GM23338 (cell line): ENCODE measurements around the gene GCM1. TPM values are rescaled to one million over a fixed set of nuclear protein-coding genes. Genes with fewer than 3 reads are reported as not detected.
A peak's percentile ranks its signal among the peaks of the same experiment; 100 is the strongest.

Source experiments
- ATAC-seq: fragments of 200-7000 bp; cut with Tn5 transposase; 3 replicates; pipeline ENCODE4 v1.9.1; 2020
- DNase-seq: peaks from one replicate; pipeline ENCODE4 v3.0.0-alpha.2; 2015; ENCODE audit warnings: low spot score
- H2AFZ ChIP-seq: fragments of 200-600 bp; sonication (generic); 2 replicates; pipeline ENCODE4 v1.8.0; 2016; ENCODE audit warnings: antibody characterized with exemption, mild to moderate bottlenecking, moderate library complexity
- H3F3A ChIP-seq: fragments of 200-600 bp; sonication (generic); replicated peaks from 2 replicates; pipeline ENCODE4 v1.8.0; 2017; ENCODE audit warnings: antibody characterized with exemption, mixed run types, low read depth
- H3K27ac ChIP-seq: fragments of 200-600 bp; sonication (generic); 2 replicates; pipeline ENCODE4 v1.6.1; 2016; ENCODE audit warnings: low read depth
- H3K27me3 ChIP-seq: fragments of 200-600 bp; sonication (generic); 2 replicates; pipeline ENCODE4 v1.8.0; 2016; ENCODE audit warnings: mild to moderate bottlenecking, mixed run types, moderate library complexity; ENCODE audit not compliant: insufficient read depth
- H3K36me3 ChIP-seq: fragments of 200-600 bp; sonication (generic); 2 replicates; pipeline ENCODE4 v1.8.0; 2016; ENCODE audit warnings: mild to moderate bottlenecking; ENCODE audit not compliant: insufficient read depth
- H3K4me1 ChIP-seq: fragments of 200-600 bp; sonication (generic); 2 replicates; pipeline ENCODE4 v1.8.0; 2016; ENCODE audit warnings: mild to moderate bottlenecking, moderate library complexity; ENCODE audit not compliant: insufficient read depth
- H3K4me2 ChIP-seq: fragments of 200-600 bp; sonication (generic); 2 replicates; pipeline ENCODE4 v1.7.1; 2017; ENCODE audit warnings: mixed run types
- H3K4me3 ChIP-seq: fragments of 200-600 bp; sonication (generic); 2 replicates; pipeline ENCODE4 v1.6.1; 2016; ENCODE audit warnings: mixed run types
- H3K79me2 ChIP-seq: fragments of 200-600 bp; sonication (generic); replicated peaks from 2 replicates; pipeline ENCODE4 v1.8.0; 2017; ENCODE audit warnings: mild to moderate bottlenecking; ENCODE audit not compliant: insufficient read depth
- H3K9me2 ChIP-seq: fragments of 200-600 bp; sonication (generic); 2 replicates; pipeline ENCODE4 v1.8.0; 2017; ENCODE audit not compliant: insufficient read depth
- H4K20me1 ChIP-seq: fragments of 200-600 bp; sonication (generic); replicated peaks from 2 replicates; pipeline ENCODE4 v1.8.0; 2017; ENCODE audit warnings: mild to moderate bottlenecking; ENCODE audit not compliant: insufficient read depth
- H3K27ac Mint-ChIP-seq: 2 replicates; pipeline ENCODE4 v1.8.0; 2020; ENCODE audit warnings: inconsistent platforms, mild to moderate bottlenecking, moderate library complexity, mixed read lengths
- H3K27me3 Mint-ChIP-seq: 3 replicates; pipeline ENCODE4 v1.8.0; 2022; ENCODE audit warnings: low read depth, mild to moderate bottlenecking, moderate library complexity, mixed read lengths, inconsistent platforms; ENCODE audit not compliant: insufficient read depth, poor library complexity
- H3K36me3 Mint-ChIP-seq: 3 replicates; pipeline ENCODE4 v1.8.0; 2021; ENCODE audit warnings: low read depth, mild to moderate bottlenecking, inconsistent platforms, moderate library complexity, mixed read lengths
- H3K4me1 Mint-ChIP-seq: 3 replicates; pipeline ENCODE4 v1.8.0; 2020; ENCODE audit warnings: mild to moderate bottlenecking, inconsistent platforms, mixed read lengths
- H3K4me3 Mint-ChIP-seq: 3 replicates; pipeline ENCODE4 v1.8.0; 2021; ENCODE audit warnings: moderate library complexity, mild to moderate bottlenecking, inconsistent platforms, mixed read lengths
- H3K9me3 Mint-ChIP-seq: 3 replicates; pipeline ENCODE4 v1.8.0; 2020; ENCODE audit warnings: moderate library complexity, mild to moderate bottlenecking, inconsistent platforms, mixed read lengths
- CREB1 ChIP-seq: fragments of 250-450 bp; sonication (Bioruptor Pico); IDR thresholded peaks from 2 replicates; pipeline ENCODE4 v1.5.0; 2020; ENCODE audit warnings: low read depth, mild to moderate bottlenecking, moderate library complexity
- CTCF ChIP-seq, 2 experiments: fragments of 200-600 bp in 1 of 2; sonication (generic) in 1 of 2; conservative IDR thresholded peaks; 2 replicates each; pipeline versions ENCODE4 v1.5.1 to v1.6.1; 2016 to 2017; ENCODE audit warnings: antibody characterized with exemption in 2 of 2, low read depth in 2 of 2, mild to moderate bottlenecking in 2 of 2, moderate library complexity in 1 of 2
- ETS1 ChIP-seq: IDR thresholded peaks from 2 replicates; pipeline ENCODE4 v1.6.1; 2016; ENCODE audit warnings: antibody characterized with exemption
- EZH2 ChIP-seq: fragments of 200-600 bp; sonication (generic); IDR thresholded peaks from one replicate; pipeline ENCODE4 v1.8.0; 2017; ENCODE audit warnings: antibody characterized with exemption, mild to moderate bottlenecking, low read depth; ENCODE audit not compliant: unreplicated experiment
- EZH2phosphoT487 ChIP-seq: fragments of 200-600 bp; sonication (generic); IDR thresholded peaks from one replicate; pipeline ENCODE4 v1.8.1; 2018; ENCODE audit warnings: antibody characterized with exemption; ENCODE audit not compliant: unreplicated experiment
- JUNB ChIP-seq: IDR thresholded peaks from one replicate; pipeline ENCODE4 v1.6.1; 2016; ENCODE audit warnings: antibody characterized with exemption; ENCODE audit not compliant: unreplicated experiment
- NANOG ChIP-seq: IDR thresholded peaks from 2 replicates; pipeline ENCODE4 v1.6.1; 2016; ENCODE audit warnings: antibody characterized with exemption, borderline replicate concordance
- POLR2AphosphoS5 ChIP-seq: IDR thresholded peaks from 2 replicates; pipeline ENCODE4 v1.6.1; 2016; ENCODE audit warnings: antibody characterized with exemption, low read depth
- REST ChIP-seq: IDR thresholded peaks from one replicate; pipeline ENCODE4 v1.6.1; 2018; ENCODE audit warnings: antibody characterized with exemption; ENCODE audit not compliant: unreplicated experiment
- STAT1 ChIP-seq: IDR thresholded peaks from one replicate; pipeline ENCODE4 v1.6.1; 2016; ENCODE audit warnings: antibody characterized with exemption; ENCODE audit not compliant: unreplicated experiment
- ZNF114 ChIP-seq: fragments of 250-450 bp; sonication (Bioruptor Pico); IDR thresholded peaks from 2 replicates; pipeline ENCODE4 v1.5.0; 2020; ENCODE audit warnings: mild to moderate bottlenecking, moderate library complexity
- ZNF331 ChIP-seq: fragments of 250-450 bp; sonication (Bioruptor Pico); IDR thresholded peaks from 2 replicates; pipeline ENCODE4 v1.5.0; 2020; ENCODE audit warnings: low read depth, mild to moderate bottlenecking, moderate library complexity
- ZNF462 ChIP-seq: fragments of 250-450 bp; sonication (Bioruptor Pico); IDR thresholded peaks from 2 replicates; pipeline ENCODE4 v1.5.0; 2020; ENCODE audit warnings: mild to moderate bottlenecking, moderate library complexity
- polyA plus RNA-seq: library from polyadenylated mRNA; unstranded; fragments of >200 nt; fragmentation: Nextera tagmentation; extraction: Ambion mirVana; gene quantifications from 2 replicates; pipeline ENCODE4 v1.2.1, GENCODE V29; 2016
- total RNA-seq: library from RNA; depleted of rRNA; stranded (reverse); fragments of >200 nt; shearing (Covaris generic); gene quantifications from 2 replicates; pipeline ENCODE4 v1.2.3, GENCODE V29; 2014

Gene GCM1
- total and polyA plus RNA-seq, 2 experiments from 2014 or later: not detected

- Mint-ChIP-seq H3K27me3 (peaks cover 3% of the 10 kb centered on the region), H3K9me3 (no peaks in the 10 kb centered on the region), H3K27ac (no peak overlapping the region), H3K4me1 (peaks cover 10% of the 10 kb centered on the region), H3K36me3 (no peaks in the 10 kb centered on the region), H3K4me3 (no peak overlapping the region)
- Histone ChIP-seq H3K9me2 (no peaks in the 10 kb centered on the region), H4K20me1 (no peaks in the 10 kb centered on the region), H3K27me3 (no peaks in the 10 kb centered on the region), H3K79me2 (no peaks in the 10 kb centered on the region), H3K4me1 (peaks cover 4% of the 10 kb centered on the region; the same call in 1 of the 2 replicates), H3K36me3 (no peaks in the 10 kb centered on the region), H2AFZ (peak overlapping the region; percentile 33), H3K4me3 (no peak overlapping the region), H3F3A (no peaks in the 10 kb centered on the region), H3K4me2 (no peak overlapping the region), H3K27ac (no peak overlapping the region)
- no peak for ATAC-seq
- no peak for DNase-seq
- no peak for TF ChIP-seq EZH2phosphoT487
- TF ChIP-seq CREB1: no peak
- TF ChIP-seq ZNF331 (CRISPR knock-in tag): no peak
- TF ChIP-seq REST: no peak
- no peak for TF ChIP-seq ZNF114
- TF ChIP-seq CTCF (conservative IDR thresholded peaks at IDR 0.05; ENCODE audit: low read depth in 2 of 2): no peak
- no peak for TF ChIP-seq POLR2AphosphoS5
- TF ChIP-seq ZNF462: no peak
- TF ChIP-seq EZH2: no peak
- TF ChIP-seq JUNB: no peak
- TF ChIP-seq ETS1: no peak
- no peak for TF ChIP-seq NANOG
- TF ChIP-seq STAT1: no peak
Measured at GRCh38 chr6:53188833-53189232, 40.2 kb upstream of the GCM1 start.
